Raji (cell line): Measurements from ENCODE around the gene BBS7.

Experiments
- POLR2A ChIP-seq: IDR thresholded peaks from 2 replicates; pipeline ENCODE4 v1.6.1; 2011; ENCODE audit warnings: low read depth, low read length, control low read depth; ENCODE audit not compliant: insufficient read depth

The BBS7 gene

GRCh38 chr4:121869841-121870822, at the start of gene BBS7:
TSS of gene BBS7 (minus strand) at chr4:121870474. CDS start at chr4:121870313, 161 bp downstream.
- TF ChIP-seq POLR2A = peak; percentile 94

GRCh38 chr4:121913667-121914066, 43.4 kb upstream of the BBS7 start:
- no peak for TF ChIP-seq POLR2A

- no peak for TF ChIP-seq POLR2A
These were observed 38.1 kb upstream of the BBS7 start for GRCh38 chr4:121908346-121908745.

GRCh38 chr4:121900132-121900983, 30.1 kb upstream of the BBS7 start:
- TF ChIP-seq POLR2A = no peak

- TF ChIP-seq POLR2A = no peak
These were observed 27.9 kb upstream of the BBS7 start for GRCh38 chr4:121898150-121898549.

- TF ChIP-seq POLR2A = no peak
These were observed 17.9 kb upstream of the BBS7 start for GRCh38 chr4:121888134-121888533.

GRCh38 chr4:121885115-121885514, 14.8 kb upstream of the BBS7 start:
- no peak for TF ChIP-seq POLR2A

- TF ChIP-seq POLR2A = no peak
These were observed 10.9 kb upstream of the BBS7 start for GRCh38 chr4:121881158-121881557.

GRCh38 chr4:121879135-121879534, 8.9 kb upstream of the BBS7 start:
- no peak for TF ChIP-seq POLR2A

GRCh38 chr4:121877041-121877773, 6.9 kb upstream of the BBS7 start:
- no peak for TF ChIP-seq POLR2A

GRCh38 chr4:121876070-121876469, 5.8 kb upstream of the BBS7 start:
- no peak for TF ChIP-seq POLR2A

GRCh38 chr4:121875652-121876051, 5.4 kb upstream of the BBS7 start:
- no peak for TF ChIP-seq POLR2A

- no peak for TF ChIP-seq POLR2A
These were observed 3.3 kb upstream of the BBS7 start for GRCh38 chr4:121873604-121874003.

GRCh38 chr4:121863799-121864198, 6.5 kb downstream of the BBS7 start:
- no peak for TF ChIP-seq POLR2A

- no peak for TF ChIP-seq POLR2A
These were observed 8.8 kb downstream of the BBS7 start for GRCh38 chr4:121861426-121861825.

GRCh38 chr4:121860121-121860520, 10.2 kb downstream of the BBS7 start:
- no peak for TF ChIP-seq POLR2A

- no peak for TF ChIP-seq POLR2A
These were observed 18.9 kb downstream of the BBS7 start for GRCh38 chr4:121851354-121851753.
